HepG2 (cell line): Measurements from ENCODE around the gene PVR. TPM values are rescaled to one million over a fixed set of nuclear protein-coding genes. Genes with fewer than 3 reads are reported as not detected.

Experiments used
- ATAC-seq: fragments of 200-7000 bp; cut with Tn5 transposase; 3 replicates; pipeline ENCODE4 v1.9.1; 2020; ENCODE audit warnings: mild to moderate bottlenecking, moderate library complexity
- BruUV-seq: library from RNA; stranded (reverse); fragments of 400-500 nt; replicated peaks from 2 replicates; lab custom pipeline; 2021; lab: Mats Ljungman, UMichigan
- CTCF ChIA-PET: fragments of 300-600 bp; formaldehyde crosslinking; extraction: SDS; loops from one replicate; lab custom pipeline; 2021; ENCODE audit warnings: low total read pairs, inconsistent platforms, low intra/inter-chr PET ratio; lab: Yijun Ruan, JAX
- POLR2A ChIA-PET: fragments of 350-600 bp; sonication (Branson Sonifier 250); formaldehyde crosslinking; loops from one replicate; lab custom pipeline; 2020; ENCODE audit warnings: antibody characterized with exemption, inconsistent platforms; lab: Yijun Ruan, JAX
- DNase-seq: peaks from one replicate; pipeline ENCODE4 v3.0.0-alpha.2; 2015; ENCODE audit warnings: low spot score
- FAIRE-seq: peaks from 3 replicates; lab custom pipeline; 2011; peaks lifted over from hg19 to GRCh38; lab: Jason Lieb, UNC
- H2AFZ ChIP-seq: one replicate; pipeline ENCODE4 v1.6.1; 2011; ENCODE audit warnings: low read length, inconsistent platforms
- H3K27ac ChIP-seq: fragments of 300-600 bp; 3 replicates; pipeline ENCODE4 v1.8.0; 2011; ENCODE audit warnings: mixed run types, mild to moderate bottlenecking, mixed read lengths, low read length, inconsistent platforms; ENCODE audit not compliant: insufficient read depth; ENCODE audit errors: extremely low read length
- H3K27me3 ChIP-seq, 2 experiments: fragments of 200-600 bp in 1 of 2; 2 replicates in 1 of 2; 3 replicates in 1 of 2; pipeline versions ENCODE4 v1.6.0 to v1.8.0; 2011; ENCODE audit warnings: low read length in 2 of 2, mild to moderate bottlenecking in 2 of 2, moderate library complexity in 2 of 2, inconsistent platforms in 1 of 2; ENCODE audit not compliant: insufficient read depth in 2 of 2, control insufficient read depth in 1 of 2
- H3K36me3 ChIP-seq, 2 experiments: fragments of 200-600 bp in 1 of 2; replicated peaks in 1 of 2; 2 replicates in 1 of 2; 3 replicates in 1 of 2; pipeline versions ENCODE4 v1.5.1 to v1.8.0; 2011; ENCODE audit warnings: low read length in 2 of 2, inconsistent platforms in 1 of 2; ENCODE audit not compliant: insufficient read depth in 2 of 2, control insufficient read depth in 1 of 2
- H3K4me1 ChIP-seq: 2 replicates; pipeline ENCODE4 v1.5.1; 2012; ENCODE audit warnings: low read length, inconsistent platforms; ENCODE audit not compliant: insufficient read depth
- H3K4me2 ChIP-seq: 2 replicates; pipeline ENCODE4 v1.6.0; 2011; ENCODE audit warnings: low read depth, low read length, inconsistent platforms
- H3K4me3 ChIP-seq, 3 experiments: fragments of 200-600 bp in 1 of 3; sonication (generic), shearing (Covaris generic) in 1 of 3; replicated peaks in 1 of 3; 2 replicates each; pipeline ENCODE4 v1.5.1; 2011 to 2016; ENCODE audit warnings: low read length in 3 of 3, inconsistent platforms in 2 of 3, low read depth in 2 of 3, mild to moderate bottlenecking in 2 of 3, control low read depth in 1 of 3, mixed read lengths in 1 of 3; ENCODE audit not compliant: insufficient read depth in 1 of 3
- H3K79me2 ChIP-seq: one replicate; pipeline ENCODE4 v1.6.1; 2011; ENCODE audit warnings: low read length, inconsistent platforms; ENCODE audit not compliant: insufficient read depth
- H3K9ac ChIP-seq: 2 replicates; pipeline ENCODE4 v1.6.0; 2011; ENCODE audit warnings: mild to moderate bottlenecking, low read depth, low read length, inconsistent platforms; ENCODE audit not compliant: insufficient read depth
- H3K9me3 ChIP-seq: 2 replicates; pipeline ENCODE4 v1.5.1; 2012; ENCODE audit warnings: mild to moderate bottlenecking, low read length
- H4K20me1 ChIP-seq: 2 replicates; pipeline ENCODE4 v1.6.0; 2011; ENCODE audit warnings: inconsistent platforms, mild to moderate bottlenecking, low read length, moderate library complexity; ENCODE audit not compliant: insufficient read depth
- CREBL2 ChIP-seq: sonication (generic); formaldehyde crosslinking; IDR thresholded peaks from 2 replicates; pipeline ENCODE4 v1.8.1; 2023; ENCODE audit warnings: missing genetic modification reagents, mild to moderate bottlenecking, borderline replicate concordance
- MEIS2 ChIP-seq: sonication (generic); formaldehyde crosslinking; IDR thresholded peaks from 2 replicates; pipeline ENCODE4 v1.9.0; 2021; ENCODE audit warnings: mild to moderate bottlenecking, missing genetic modification reagents
- ZNF331 ChIP-seq: sonication (generic); formaldehyde crosslinking; IDR thresholded peaks from 2 replicates; pipeline ENCODE4 v1.4.0; 2020; ENCODE audit warnings: missing genetic modification reagents
- ZNF749 ChIP-seq: sonication (generic); formaldehyde crosslinking; IDR thresholded peaks from 2 replicates; pipeline ENCODE4 v1.8.0; 2022; ENCODE audit warnings: mild to moderate bottlenecking, missing genetic modification reagents, moderate library complexity, borderline replicate concordance
- WGBS: methylation state at CpG from one replicate; pipeline ENCODE4 v1.1.6; 2017; ENCODE audit warnings: low lambda C conversion rate; 5-methylcytosine and 5-hydroxymethylcytosine counted together
- in situ Hi-C: cut with HindIII; loops from 2 replicates; pipeline ENCODE4 v1.10.0; 2017; ENCODE audit warnings: low pct_unique_long_range_greater_than_20kb; ENCODE audit not compliant: extremely low pct_ligation_motif_present
- intact Hi-C: fragments of 100-400 bp; cut with micrococcal nuclease; formaldehyde crosslinking; loops from one replicate; pipeline ENCODE4 v1.10.0; 2022; ENCODE audit not compliant: unreplicated experiment
- polyA plus RNA-seq, 8 experiments: library from polyadenylated mRNA; depleted of rRNA in 3 of 8; stranded (reverse) in 7 of 8; unstranded in 1 of 8; fragments of >200 nt; fragmentation: Illumina TruSeq in 4 of 8; extraction: Trizol in 4 of 8; gene quantifications; 2 replicates each; pipeline versions ENCODE4 v1.2.1 to v1.2.3, GENCODE V29; 2011 to 2016; ENCODE audit warnings: low read depth in 4 of 8, missing spikeins in 1 of 8, mixed read lengths in 1 of 8; ENCODE audit not compliant: insufficient read depth in 1 of 8
- total RNA-seq, 5 experiments: library from RNA; depleted of rRNA; stranded (reverse); fragments of >200 nt; fragmentation: Illumina TruSeq; extraction: Trizol; gene quantifications; 2 replicates each; pipeline ENCODE4 v1.2.3, GENCODE V29; 2016; ENCODE audit warnings: low read depth in 1 of 5

PVR gene
- total and polyA plus RNA-seq, 2 of the 13 experiments (the other 11 are each of a cell fraction or from before 2014, with no cell fraction given) = 43.4 to 46.6 TPM

GRCh38 chr19:44635581-44636438 lies 7.9 kb upstream of the PVR start:
- Histone ChIP-seq H3K4me2 (peak overlapping the region; percentile 43), H3K9me3 (no peaks in the 10 kb centered on the region), H3K9ac (no peak overlapping the region), H3K27me3 (no peaks in the 10 kb centered on the region), H3K4me1 (peaks cover 59% of the 10 kb centered on the region), H3K79me2 (no peaks in the 10 kb centered on the region), H2AFZ (no peak overlapping the region), H4K20me1 (no peaks in the 10 kb centered on the region), H3K36me3 (peaks cover 0 to 3% of the 10 kb centered on the region in 2 experiments; a peak in 1 of 5 replicates), H3K4me3 (no peak overlapping the region), H3K27ac (peak overlapping the region; percentile 72)
- in situ Hi-C loops (no loop called here), intact Hi-C loops (loop anchor here (2.0 kb wide), 1 partner anchor 23 kb away; the partner anchor contains the start of gene IGSF23)
- DNase-seq (no peak), ATAC-seq (peak; percentile 29; the same call in 2 of the 3 replicates), FAIRE-seq (no peak)
- ChIA-PET CTCF (no interaction called here), POLR2A (interaction anchor here (0.6 to 3.0 kb wide), 11 partner anchors 9 to 109 kb away, joined by 3 to 68 read pairs (median 4); partner anchors contain the start of gene IGSF23)
- WGBS = 96% methylated on average over 3 of the region's 3 CpGs
- TF ChIP-seq CREBL2 (CRISPR knock-in tag) = no peak
- TF ChIP-seq MEIS2 (CRISPR knock-in tag) = 0 out of 2 replicates have a peak, but pooled peaks have one; percentile 1
- no peak for TF ChIP-seq ZNF749 (CRISPR knock-in tag)
- 0 out of 2 replicates have a peak, but pooled peaks have one; percentile 25 for TF ChIP-seq ZNF331 (CRISPR knock-in tag)
- no TSS peak for BruUV-seq
